MM.1S (cell line): ENCODE measurements around the gene SLC10A3.

Experiments
- EZH2 ChIP-seq: fragments of 300-600 bp; sonication (generic); optimal IDR thresholded peaks from 2 replicates; pipeline ENCODE3; 2017; ENCODE audit warnings: low read depth, mild to moderate bottlenecking, antibody characterized with exemption, low read length, mixed read lengths
- EZH2phosphoT487 ChIP-seq: fragments of 300-600 bp; sonication (generic); IDR thresholded peaks from 2 replicates; pipeline ENCODE4 v1.6.1; 2018; ENCODE audit warnings: antibody characterized with exemption, low read length
- TF ChIP-seq, protein P1 (sequence below): fragments of 300-600 bp; sonication (generic); IDR thresholded peaks from 2 replicates; pipeline ENCODE4 v1.5.1; 2016; ENCODE audit warnings: antibody characterized with exemption, low read length, mixed read lengths

DNA sequence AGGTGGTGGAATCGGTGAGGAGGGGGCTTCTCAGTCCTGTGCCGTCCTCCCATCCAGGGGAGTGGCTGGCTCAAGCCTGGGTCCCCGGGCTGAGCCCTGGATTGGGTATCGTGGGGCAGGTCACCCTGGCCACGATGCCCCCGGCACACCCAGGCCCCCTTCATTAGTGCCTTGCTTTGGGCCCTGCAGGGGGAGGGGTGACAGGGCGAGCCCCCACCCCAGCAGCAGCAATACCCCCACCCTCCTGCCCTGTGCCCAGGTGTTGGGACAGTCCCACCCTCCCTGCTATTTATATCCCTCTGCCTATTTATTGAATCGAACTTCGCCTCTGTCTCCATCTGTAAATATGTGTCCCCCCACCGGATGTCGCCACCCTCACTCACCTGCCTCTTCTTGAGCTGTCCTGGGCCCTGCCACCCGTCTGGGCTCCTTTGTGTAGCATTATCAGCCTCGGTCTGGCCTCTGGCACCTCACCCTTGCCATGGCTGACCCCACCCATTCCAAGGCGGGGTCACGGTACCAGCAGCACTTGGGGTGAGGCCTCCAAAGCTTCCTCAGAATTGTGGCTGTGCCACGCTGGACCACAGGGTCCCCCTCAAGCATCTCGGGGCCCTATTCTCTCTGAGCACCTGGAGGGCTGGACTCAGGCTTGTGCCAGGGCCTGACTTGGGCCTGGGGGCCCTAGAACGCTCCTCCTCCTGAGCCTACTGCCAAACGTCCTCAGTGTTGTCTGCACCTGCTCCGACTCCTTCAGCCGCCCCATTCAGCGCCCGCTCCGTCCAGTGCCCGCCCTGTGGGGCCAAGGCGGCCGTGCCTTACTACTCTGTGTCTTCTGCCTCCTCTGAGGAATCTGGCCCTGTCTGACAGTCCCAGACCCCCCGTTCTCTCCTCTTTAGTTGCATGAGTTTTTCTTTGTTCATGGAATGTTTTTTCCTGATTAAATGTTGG lies 17.5 kb downstream of the SLC10A3 start:
- TF ChIP-seq, protein P1, sequence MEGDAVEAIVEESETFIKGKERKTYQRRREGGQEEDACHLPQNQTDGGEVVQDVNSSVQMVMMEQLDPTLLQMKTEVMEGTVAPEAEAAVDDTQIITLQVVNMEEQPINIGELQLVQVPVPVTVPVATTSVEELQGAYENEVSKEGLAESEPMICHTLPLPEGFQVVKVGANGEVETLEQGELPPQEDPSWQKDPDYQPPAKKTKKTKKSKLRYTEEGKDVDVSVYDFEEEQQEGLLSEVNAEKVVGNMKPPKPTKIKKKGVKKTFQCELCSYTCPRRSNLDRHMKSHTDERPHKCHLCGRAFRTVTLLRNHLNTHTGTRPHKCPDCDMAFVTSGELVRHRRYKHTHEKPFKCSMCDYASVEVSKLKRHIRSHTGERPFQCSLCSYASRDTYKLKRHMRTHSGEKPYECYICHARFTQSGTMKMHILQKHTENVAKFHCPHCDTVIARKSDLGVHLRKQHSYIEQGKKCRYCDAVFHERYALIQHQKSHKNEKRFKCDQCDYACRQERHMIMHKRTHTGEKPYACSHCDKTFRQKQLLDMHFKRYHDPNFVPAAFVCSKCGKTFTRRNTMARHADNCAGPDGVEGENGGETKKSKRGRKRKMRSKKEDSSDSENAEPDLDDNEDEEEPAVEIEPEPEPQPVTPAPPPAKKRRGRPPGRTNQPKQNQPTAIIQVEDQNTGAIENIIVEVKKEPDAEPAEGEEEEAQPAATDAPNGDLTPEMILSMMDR = no peak
- no peak for TF ChIP-seq EZH2phosphoT487
- no peak for TF ChIP-seq EZH2
